Measurements from ENCODE around the gene RNF213.

GRCh38 chr17:80441133-80441578 lies 180.5 kb downstream of the RNF213 start:
- TF ChIP-seq ZNF112 (tag by site-specific recombination; IDR thresholded peaks at IDR 0.05), result no peak
- no peak for TF ChIP-seq CTCF (tag by site-specific recombination; IDR thresholded peaks at IDR 0.05)
- TF ChIP-seq, protein P1, sequence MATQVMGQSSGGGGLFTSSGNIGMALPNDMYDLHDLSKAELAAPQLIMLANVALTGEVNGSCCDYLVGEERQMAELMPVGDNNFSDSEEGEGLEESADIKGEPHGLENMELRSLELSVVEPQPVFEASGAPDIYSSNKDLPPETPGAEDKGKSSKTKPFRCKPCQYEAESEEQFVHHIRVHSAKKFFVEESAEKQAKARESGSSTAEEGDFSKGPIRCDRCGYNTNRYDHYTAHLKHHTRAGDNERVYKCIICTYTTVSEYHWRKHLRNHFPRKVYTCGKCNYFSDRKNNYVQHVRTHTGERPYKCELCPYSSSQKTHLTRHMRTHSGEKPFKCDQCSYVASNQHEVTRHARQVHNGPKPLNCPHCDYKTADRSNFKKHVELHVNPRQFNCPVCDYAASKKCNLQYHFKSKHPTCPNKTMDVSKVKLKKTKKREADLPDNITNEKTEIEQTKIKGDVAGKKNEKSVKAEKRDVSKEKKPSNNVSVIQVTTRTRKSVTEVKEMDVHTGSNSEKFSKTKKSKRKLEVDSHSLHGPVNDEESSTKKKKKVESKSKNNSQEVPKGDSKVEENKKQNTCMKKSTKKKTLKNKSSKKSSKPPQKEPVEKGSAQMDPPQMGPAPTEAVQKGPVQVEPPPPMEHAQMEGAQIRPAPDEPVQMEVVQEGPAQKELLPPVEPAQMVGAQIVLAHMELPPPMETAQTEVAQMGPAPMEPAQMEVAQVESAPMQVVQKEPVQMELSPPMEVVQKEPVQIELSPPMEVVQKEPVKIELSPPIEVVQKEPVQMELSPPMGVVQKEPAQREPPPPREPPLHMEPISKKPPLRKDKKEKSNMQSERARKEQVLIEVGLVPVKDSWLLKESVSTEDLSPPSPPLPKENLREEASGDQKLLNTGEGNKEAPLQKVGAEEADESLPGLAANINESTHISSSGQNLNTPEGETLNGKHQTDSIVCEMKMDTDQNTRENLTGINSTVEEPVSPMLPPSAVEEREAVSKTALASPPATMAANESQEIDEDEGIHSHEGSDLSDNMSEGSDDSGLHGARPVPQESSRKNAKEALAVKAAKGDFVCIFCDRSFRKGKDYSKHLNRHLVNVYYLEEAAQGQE (tag by site-specific recombination; IDR thresholded peaks at IDR 0.05), result peak; percentile 99
- TF ChIP-seq, protein P2, sequence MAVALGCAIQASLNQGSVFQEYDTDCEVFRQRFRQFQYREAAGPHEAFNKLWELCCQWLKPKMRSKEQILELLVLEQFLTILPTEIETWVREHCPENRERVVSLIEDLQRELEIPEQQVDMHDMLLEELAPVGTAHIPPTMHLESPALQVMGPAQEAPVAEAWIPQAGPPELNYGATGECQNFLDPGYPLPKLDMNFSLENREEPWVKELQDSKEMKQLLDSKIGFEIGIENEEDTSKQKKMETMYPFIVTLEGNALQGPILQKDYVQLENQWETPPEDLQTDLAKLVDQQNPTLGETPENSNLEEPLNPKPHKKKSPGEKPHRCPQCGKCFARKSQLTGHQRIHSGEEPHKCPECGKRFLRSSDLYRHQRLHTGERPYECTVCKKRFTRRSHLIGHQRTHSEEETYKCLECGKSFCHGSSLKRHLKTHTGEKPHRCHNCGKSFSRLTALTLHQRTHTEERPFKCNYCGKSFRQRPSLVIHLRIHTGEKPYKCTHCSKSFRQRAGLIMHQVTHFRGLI (tag by site-specific recombination; IDR thresholded peaks at IDR 0.05), result no peak
- TF ChIP-seq ZNF624 (tag by site-specific recombination; IDR thresholded peaks at IDR 0.05), result no peak
- no peak for TF ChIP-seq ZNF239 (tag by site-specific recombination; IDR thresholded peaks at IDR 0.05)
- TF ChIP-seq ZBTB21 (tag by site-specific recombination; IDR thresholded peaks at IDR 0.05), result no peak
- TF ChIP-seq, protein P3, sequence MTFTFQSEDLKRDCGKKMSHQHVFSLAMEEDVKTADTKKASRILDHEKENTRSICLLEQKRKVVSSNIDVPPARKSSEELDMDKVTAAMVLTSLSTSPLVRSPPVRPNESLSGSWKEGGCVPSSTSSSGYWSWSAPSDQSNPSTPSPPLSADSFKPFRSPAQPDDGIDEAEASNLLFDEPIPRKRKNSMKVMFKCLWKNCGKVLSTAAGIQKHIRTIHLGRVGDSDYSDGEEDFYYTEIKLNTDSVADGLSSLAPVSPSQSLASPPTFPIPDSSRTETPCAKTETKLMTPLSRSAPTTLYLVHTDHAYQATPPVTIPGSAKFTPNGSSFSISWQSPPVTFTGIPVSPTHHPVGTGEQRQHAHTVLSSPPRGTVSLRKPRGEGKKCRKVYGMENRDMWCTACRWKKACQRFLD (tag by site-specific recombination; IDR thresholded peaks at IDR 0.05), result no peak
- no peak for TF ChIP-seq ZNF843 (tag by site-specific recombination; IDR thresholded peaks at IDR 0.05)
- no peak for TF ChIP-seq ZNF76 (tag by site-specific recombination; IDR thresholded peaks at IDR 0.05; ENCODE audit: borderline replicate concordance, low read depth)
- TF ChIP-seq ZNF2 (tag by site-specific recombination; IDR thresholded peaks at IDR 0.05), result no peak
- TF ChIP-seq ZNF423 (tag by site-specific recombination; IDR thresholded peaks at IDR 0.05), result no peak

Data from HEK293 (cell line).